ENCODE measurements around the gene WNT11.

Gene WNT11

DNA sequence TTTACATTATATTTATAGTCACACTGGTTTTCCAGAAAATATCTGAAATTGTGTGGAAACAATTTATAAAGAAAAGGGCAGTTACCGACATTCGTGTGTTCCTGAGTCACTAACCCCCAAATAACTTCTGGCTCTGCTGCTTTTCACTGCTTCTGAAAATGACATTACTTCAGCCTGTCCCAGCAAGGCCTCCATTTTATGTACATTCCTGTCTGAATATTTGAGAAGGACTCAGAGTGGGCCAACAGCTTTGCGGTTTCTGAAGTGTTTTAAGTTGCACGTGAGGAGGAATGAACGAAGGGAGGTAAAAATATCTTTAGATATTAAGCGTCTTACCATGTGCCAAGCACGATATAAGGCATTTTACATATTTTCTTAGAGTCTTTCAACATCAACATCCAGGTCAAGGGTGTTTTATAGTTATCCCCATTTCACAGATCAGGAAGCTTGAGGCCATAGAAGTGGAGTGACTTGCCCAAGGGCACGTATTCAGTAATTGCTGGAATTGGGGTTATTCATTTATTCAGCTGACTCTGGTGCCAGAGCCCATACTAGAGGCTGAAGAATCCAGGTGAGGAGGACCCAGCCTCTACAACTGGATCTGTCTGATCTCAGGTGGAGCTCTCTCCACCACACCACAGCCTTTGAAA, 30.8 kb upstream of the WNT11 start:
- no peak for DNase-seq

- DNase-seq = peak; percentile 67
Observed at GRCh38 chr11:76236092-76236999, 30.0 kb upstream of the WNT11 start.

- DNase-seq = peak; percentile 77
Observed at GRCh38 chr11:76235233-76236091, 29.2 kb upstream of the WNT11 start.

GRCh38 chr11:76234416-76235232, 28.3 kb upstream of the WNT11 start:
- DNase-seq = peak; percentile 24

GRCh38 chr11:76234021-76234415, 27.7 kb upstream of the WNT11 start:
- no peak for DNase-seq

GRCh38 chr11:76233196-76233921, 27.1 kb upstream of the WNT11 start:
- no peak for DNase-seq

- DNase-seq = no peak
Observed at GRCh38 chr11:76232026-76232665, 25.8 kb upstream of the WNT11 start.

GRCh38 chr11:76231121-76231738, 24.9 kb upstream of the WNT11 start:
- DNase-seq = no peak

GRCh38 chr11:76230392-76230791, 24.1 kb upstream of the WNT11 start:
- no peak for DNase-seq

DNA sequence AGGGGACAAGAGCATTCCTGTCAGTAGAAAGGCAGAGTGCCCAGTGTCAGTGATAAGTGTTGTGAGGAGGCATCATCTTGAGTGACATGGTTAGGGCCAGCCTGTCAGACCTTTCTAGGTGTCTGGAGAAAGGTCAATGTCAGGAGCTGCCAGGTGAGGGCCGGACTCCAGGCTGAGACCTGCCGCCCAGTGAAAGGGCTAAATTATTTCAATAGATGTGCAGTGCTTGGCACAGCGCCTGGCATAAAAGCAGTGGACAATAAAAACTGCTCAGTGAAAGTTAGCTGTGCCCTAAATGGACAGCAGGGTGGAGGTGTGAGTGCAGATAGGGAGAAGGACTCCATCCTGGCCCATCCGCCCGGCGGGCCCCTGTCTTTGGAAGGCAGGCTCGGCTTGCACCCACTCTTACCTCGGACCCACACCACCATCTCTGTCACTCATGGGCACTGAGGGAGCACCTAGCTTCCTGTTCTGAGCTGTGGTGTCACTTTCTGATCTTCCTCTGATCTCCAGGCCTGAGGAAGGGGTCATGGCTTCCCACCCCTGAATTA, 23.5 kb upstream of the WNT11 start:
- DNase-seq = no peak

DNA sequence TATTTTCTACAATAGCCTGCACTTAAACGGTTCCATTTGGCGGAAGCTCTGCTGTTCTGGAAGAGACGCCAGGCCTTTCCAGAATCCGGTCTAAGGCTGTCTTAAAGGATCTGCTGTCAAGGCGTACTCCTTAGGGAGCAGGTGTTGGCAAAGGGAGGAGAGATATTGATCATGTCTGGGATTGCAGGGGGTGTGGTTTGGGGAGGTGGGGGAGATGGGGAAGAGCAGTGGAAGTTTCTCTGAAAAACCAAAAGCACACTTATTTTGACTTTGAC, 22.5 kb upstream of the WNT11 start:
- DNase-seq = no peak

DNA sequence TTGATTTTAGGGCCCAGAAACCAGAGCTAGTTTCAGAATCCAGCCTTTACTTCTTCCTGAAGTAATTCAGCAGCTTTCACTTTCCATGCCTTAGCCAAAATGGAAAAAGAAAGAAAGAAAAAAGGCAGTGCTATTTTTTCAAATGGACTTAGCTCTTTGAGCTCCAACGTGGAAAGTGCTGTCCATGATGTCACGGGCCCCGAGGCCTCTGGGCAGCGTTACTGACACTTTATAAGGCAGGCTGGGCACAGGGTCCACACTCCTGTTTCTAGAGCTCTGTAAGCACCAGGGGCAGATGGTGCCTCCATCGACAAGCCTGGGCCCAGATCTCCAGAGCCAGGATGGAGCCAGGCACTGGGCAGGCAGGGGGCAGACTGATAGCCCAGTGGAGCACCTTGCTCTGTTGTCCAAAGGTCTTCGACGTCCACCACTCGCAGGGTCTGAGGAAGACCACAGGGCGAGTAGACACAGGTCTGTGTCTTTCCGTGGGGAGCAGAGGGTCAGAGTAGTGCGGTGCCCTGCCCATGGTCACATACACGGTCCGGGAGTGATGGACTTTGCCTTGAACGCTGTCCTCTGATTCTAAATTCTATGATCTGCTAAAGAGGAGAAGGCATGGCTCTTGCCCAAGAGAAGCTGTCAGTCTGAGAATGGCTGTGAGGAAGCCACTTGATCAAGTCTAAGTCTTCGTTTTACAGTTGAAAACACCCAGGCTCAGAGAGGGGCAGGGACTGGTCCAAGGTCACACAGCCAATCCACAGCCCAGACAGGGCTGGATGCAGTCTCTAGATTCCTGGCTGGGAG, 22.0 kb upstream of the WNT11 start:
- DNase-seq = no peak

DNA sequence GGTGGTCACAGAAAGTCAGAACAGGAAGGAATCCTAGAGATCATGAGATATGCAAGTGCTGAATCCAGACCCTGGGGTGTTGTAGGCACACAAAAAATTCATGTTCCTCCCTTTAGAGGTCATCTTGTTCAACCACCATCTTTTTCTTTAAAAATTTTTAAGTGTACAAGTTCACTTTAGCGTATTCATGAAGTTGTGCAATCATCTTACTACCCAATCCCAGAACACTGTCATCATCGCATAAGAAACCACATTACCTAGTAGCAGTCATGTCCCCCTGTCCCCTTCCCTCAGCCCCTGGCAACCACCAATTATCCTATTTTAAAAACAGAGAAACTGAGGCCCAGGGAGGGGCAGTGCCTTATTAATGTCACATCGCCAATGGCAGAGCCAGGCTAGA, 20.3 kb upstream of the WNT11 start:
- no peak for DNase-seq

GRCh38 chr11:76225122-76225611, 18.9 kb upstream of the WNT11 start:
- DNase-seq = no peak

DNA sequence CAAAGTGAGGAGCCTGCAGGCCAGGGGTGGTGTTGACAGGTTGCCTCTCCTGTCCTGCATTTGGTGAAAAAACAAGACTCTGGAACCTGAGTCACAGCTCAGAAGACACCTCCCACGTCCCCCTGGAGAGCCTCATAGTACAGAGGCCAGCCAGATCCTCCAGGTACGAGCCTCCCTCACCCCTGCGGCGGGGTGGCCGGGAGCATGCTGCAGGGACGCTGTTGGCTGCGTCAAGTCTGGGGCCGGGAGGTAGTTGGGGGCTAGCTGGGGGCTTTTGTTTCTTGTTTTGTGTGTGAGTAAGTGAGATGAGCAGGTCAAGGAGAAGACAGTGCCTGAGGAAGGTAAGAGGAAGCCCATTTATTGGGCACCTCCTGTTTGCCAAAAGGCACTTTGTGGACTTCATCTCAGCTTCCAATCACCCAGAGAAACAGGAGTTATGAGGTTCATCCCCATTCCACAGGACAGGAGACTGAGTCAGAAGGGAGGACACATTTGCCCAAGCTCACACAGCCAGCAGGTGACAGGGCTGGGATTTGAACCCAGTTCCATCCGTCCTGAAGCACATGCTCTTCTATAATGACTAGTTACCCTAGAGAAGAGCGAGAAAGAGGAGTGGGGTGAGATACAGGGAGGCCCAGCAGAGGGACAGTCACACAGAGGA, 18.3 kb upstream of the WNT11 start:
- DNase-seq = no peak

GRCh38 chr11:76221365-76221764, 15.1 kb upstream of the WNT11 start:
- DNase-seq = no peak

GRCh38 chr11:76219243-76219642, 12.9 kb upstream of the WNT11 start:
- no peak for DNase-seq

- DNase-seq = no peak
Observed at GRCh38 chr11:76218449-76219178, 12.3 kb upstream of the WNT11 start.
